ENCODE measurements around the gene COL17A1. TPM values are rescaled to one million over a fixed set of nuclear protein-coding genes. Genes with fewer than 3 reads are reported as not detected.

The COL17A1 gene
- total and polyA plus RNA-seq, 2 experiments from 2014 or later, result 1.1 to 1.3 TPM

GRCh38 chr10:104033401-104033930 is 52.2 kb downstream of the COL17A1 start (continued):
- TF ChIP-seq, protein P1, sequence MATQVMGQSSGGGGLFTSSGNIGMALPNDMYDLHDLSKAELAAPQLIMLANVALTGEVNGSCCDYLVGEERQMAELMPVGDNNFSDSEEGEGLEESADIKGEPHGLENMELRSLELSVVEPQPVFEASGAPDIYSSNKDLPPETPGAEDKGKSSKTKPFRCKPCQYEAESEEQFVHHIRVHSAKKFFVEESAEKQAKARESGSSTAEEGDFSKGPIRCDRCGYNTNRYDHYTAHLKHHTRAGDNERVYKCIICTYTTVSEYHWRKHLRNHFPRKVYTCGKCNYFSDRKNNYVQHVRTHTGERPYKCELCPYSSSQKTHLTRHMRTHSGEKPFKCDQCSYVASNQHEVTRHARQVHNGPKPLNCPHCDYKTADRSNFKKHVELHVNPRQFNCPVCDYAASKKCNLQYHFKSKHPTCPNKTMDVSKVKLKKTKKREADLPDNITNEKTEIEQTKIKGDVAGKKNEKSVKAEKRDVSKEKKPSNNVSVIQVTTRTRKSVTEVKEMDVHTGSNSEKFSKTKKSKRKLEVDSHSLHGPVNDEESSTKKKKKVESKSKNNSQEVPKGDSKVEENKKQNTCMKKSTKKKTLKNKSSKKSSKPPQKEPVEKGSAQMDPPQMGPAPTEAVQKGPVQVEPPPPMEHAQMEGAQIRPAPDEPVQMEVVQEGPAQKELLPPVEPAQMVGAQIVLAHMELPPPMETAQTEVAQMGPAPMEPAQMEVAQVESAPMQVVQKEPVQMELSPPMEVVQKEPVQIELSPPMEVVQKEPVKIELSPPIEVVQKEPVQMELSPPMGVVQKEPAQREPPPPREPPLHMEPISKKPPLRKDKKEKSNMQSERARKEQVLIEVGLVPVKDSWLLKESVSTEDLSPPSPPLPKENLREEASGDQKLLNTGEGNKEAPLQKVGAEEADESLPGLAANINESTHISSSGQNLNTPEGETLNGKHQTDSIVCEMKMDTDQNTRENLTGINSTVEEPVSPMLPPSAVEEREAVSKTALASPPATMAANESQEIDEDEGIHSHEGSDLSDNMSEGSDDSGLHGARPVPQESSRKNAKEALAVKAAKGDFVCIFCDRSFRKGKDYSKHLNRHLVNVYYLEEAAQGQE (IDR thresholded peaks at IDR 0.05; ENCODE audit: unreplicated experiment), result no peak

GRCh38 chr10:104032144-104032775 is 53.4 kb downstream of the COL17A1 start:
- H3K4me2 ChIP-seq, result peak overlapping the region; percentile 55
- ATAC-seq (peak; percentile 61), DNase-seq (ENCODE audit: low spot score) (peak; percentile 70)
- peak overlapping the region; percentile 8; the same call in 2 of the 3 replicates for H3K4me3 Mint-ChIP-seq
- H3K36me3 Mint-ChIP-seq (ENCODE audit: low read depth), result no peaks in the 10 kb centered on the region
- no peaks in the 10 kb centered on the region for H3K27me3 ChIP-seq (ENCODE audit: insufficient read depth)
- no peaks in the 10 kb centered on the region for H3K79me2 ChIP-seq (replicated peaks; ENCODE audit: insufficient read depth)
- TF ChIP-seq POLR2AphosphoS5 (IDR thresholded peaks at IDR 0.05; ENCODE audit: low read depth), result no peak
- TF ChIP-seq ZNF114 (CRISPR knock-in tag; IDR thresholded peaks at IDR 0.05), result peak; percentile 75; the same call in 1 of the 2 replicates
- no peak for TF ChIP-seq STAT1 (IDR thresholded peaks at IDR 0.05; ENCODE audit: unreplicated experiment)
- TF ChIP-seq, protein P2, sequence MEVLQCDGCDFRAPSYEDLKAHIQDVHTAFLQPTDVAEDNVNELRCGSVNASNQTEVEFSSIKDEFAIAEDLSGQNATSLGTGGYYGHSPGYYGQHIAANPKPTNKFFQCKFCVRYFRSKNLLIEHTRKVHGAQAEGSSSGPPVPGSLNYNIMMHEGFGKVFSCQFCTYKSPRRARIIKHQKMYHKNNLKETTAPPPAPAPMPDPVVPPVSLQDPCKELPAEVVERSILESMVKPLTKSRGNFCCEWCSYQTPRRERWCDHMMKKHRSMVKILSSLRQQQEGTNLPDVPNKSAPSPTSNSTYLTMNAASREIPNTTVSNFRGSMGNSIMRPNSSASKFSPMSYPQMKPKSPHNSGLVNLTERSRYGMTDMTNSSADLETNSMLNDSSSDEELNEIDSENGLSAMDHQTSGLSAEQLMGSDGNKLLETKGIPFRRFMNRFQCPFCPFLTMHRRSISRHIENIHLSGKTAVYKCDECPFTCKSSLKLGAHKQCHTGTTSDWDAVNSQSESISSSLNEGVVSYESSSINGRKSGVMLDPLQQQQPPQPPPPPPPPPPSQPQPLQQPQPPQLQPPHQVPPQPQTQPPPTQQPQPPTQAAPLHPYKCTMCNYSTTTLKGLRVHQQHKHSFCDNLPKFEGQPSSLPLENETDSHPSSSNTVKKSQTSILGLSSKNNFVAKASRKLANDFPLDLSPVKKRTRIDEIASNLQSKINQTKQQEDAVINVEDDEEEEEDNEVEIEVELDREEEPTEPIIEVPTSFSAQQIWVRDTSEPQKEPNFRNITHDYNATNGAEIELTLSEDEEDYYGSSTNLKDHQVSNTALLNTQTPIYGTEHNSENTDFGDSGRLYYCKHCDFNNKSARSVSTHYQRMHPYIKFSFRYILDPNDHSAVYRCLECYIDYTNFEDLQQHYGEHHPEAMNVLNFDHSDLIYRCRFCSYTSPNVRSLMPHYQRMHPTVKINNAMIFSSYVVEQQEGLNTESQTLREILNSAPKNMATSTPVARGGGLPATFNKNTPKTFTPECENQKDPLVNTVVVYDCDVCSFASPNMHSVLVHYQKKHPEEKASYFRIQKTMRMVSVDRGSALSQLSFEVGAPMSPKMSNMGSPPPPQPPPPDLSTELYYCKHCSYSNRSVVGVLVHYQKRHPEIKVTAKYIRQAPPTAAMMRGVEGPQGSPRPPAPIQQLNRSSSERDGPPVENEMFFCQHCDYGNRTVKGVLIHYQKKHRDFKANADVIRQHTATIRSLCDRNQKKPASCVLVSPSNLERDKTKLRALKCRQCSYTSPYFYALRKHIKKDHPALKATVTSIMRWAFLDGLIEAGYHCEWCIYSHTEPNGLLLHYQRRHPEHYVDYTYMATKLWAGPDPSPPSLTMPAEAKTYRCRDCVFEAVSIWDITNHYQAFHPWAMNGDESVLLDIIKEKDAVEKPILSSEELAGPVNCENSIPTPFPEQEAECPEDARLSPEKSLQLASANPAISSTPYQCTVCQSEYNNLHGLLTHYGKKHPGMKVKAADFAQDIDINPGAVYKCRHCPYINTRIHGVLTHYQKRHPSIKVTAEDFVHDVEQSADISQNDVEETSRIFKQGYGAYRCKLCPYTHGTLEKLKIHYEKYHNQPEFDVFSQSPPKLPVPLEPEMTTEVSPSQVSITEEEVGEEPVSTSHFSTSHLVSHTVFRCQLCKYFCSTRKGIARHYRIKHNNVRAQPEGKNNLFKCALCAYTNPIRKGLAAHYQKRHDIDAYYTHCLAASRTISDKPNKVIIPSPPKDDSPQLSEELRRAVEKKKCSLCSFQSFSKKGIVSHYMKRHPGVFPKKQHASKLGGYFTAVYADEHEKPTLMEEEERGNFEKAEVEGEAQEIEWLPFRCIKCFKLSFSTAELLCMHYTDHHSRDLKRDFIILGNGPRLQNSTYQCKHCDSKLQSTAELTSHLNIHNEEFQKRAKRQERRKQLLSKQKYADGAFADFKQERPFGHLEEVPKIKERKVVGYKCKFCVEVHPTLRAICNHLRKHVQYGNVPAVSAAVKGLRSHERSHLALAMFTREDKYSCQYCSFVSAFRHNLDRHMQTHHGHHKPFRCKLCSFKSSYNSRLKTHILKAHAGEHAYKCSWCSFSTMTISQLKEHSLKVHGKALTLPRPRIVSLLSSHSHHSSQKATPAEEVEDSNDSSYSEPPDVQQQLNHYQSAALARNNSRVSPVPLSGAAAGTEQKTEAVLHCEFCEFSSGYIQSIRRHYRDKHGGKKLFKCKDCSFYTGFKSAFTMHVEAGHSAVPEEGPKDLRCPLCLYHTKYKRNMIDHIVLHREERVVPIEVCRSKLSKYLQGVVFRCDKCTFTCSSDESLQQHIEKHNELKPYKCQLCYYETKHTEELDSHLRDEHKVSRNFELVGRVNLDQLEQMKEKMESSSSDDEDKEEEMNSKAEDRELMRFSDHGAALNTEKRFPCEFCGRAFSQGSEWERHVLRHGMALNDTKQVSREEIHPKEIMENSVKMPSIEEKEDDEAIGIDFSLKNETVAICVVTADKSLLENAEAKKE (CRISPR knock-in tag; IDR thresholded peaks at IDR 0.05), result peak; percentile 35
- no peak overlapping the region; the same call in 1 of the 2 replicates for H3K27ac ChIP-seq (ENCODE audit: low read depth)
- H3K4me1 Mint-ChIP-seq, result peaks cover 26% of the 10 kb centered on the region
- peaks cover 15% of the 10 kb centered on the region for H3K4me1 ChIP-seq (ENCODE audit: insufficient read depth)
- H3K9me3 Mint-ChIP-seq, result no peaks in the 10 kb centered on the region; the same call in 2 of the 3 replicates
- no peaks in the 10 kb centered on the region for H4K20me1 ChIP-seq (replicated peaks; ENCODE audit: insufficient read depth)
- H3K9me2 ChIP-seq (ENCODE audit: insufficient read depth), result no peaks in the 10 kb centered on the region
- peaks cover 5% of the 10 kb centered on the region for H3K27me3 Mint-ChIP-seq (ENCODE audit: insufficient read depth, low read depth, poor library complexity)
- no peak overlapping the region for H3K4me3 ChIP-seq
- H3K36me3 ChIP-seq (ENCODE audit: insufficient read depth), result no peaks in the 10 kb centered on the region
- H2AFZ ChIP-seq, result no peak overlapping the region
- no peaks in the 10 kb centered on the region for H3F3A ChIP-seq (replicated peaks; ENCODE audit: low read depth)
- no peak overlapping the region for H3K27ac Mint-ChIP-seq
